Loucy (cell line): Measurements from ENCODE around the gene ZNF609.

Source experiments
- H2AFZ ChIP-seq: fragments of 200-600 bp; sonication (generic); 2 replicates; pipeline ENCODE4 v1.6.0; 2016; ENCODE audit warnings: antibody characterized with exemption, mild to moderate bottlenecking, low read length, moderate library complexity
- H3F3A ChIP-seq: fragments of 200-600 bp; 2 replicates; pipeline ENCODE4 v1.6.0; 2016; ENCODE audit warnings: antibody characterized with exemption, low read depth, mild to moderate bottlenecking
- H3K27me3 ChIP-seq: fragments of 200-600 bp; sonication (generic); 2 replicates; pipeline ENCODE4 v1.6.1; 2014; ENCODE audit warnings: low read length, mild to moderate bottlenecking; ENCODE audit not compliant: insufficient read depth, poor library complexity, severe bottlenecking
- H3K36me3 ChIP-seq: fragments of 200-600 bp; sonication (generic); 2 replicates; pipeline ENCODE4 v1.6.1; 2016; ENCODE audit warnings: low read length; ENCODE audit not compliant: insufficient read depth
- H3K4me1 ChIP-seq: fragments of 200-600 bp; sonication (generic); 2 replicates; pipeline ENCODE4 v1.5.1; 2014; ENCODE audit warnings: low read length, mild to moderate bottlenecking; ENCODE audit not compliant: insufficient read depth, poor library complexity, severe bottlenecking
- H3K4me2 ChIP-seq: fragments of 200-600 bp; sonication (generic); 2 replicates; pipeline ENCODE4 v1.6.0; 2014; ENCODE audit warnings: antibody characterized with exemption, low read length, low read depth, mild to moderate bottlenecking; ENCODE audit not compliant: poor library complexity, severe bottlenecking
- H3K4me3 ChIP-seq: fragments of 200-600 bp; sonication (generic); 2 replicates; pipeline ENCODE4 v1.5.1; 2014; ENCODE audit warnings: low read length, mild to moderate bottlenecking, mixed read lengths; ENCODE audit not compliant: poor library complexity, severe bottlenecking
- H3K79me2 ChIP-seq: fragments of 200-600 bp; sonication (generic); 2 replicates; pipeline ENCODE4 v1.6.1; 2014; ENCODE audit warnings: low read length; ENCODE audit not compliant: insufficient read depth
- H3K9ac ChIP-seq: fragments of 200-600 bp; sonication (generic); 2 replicates; pipeline ENCODE4 v1.6.0; 2014; ENCODE audit warnings: mild to moderate bottlenecking, low read depth, low read length, moderate library complexity; ENCODE audit not compliant: poor library complexity, severe bottlenecking
- H3K9me2 ChIP-seq: fragments of 200-600 bp; sonication (generic); replicated peaks from 2 replicates; pipeline ENCODE4 v1.6.1; 2016; ENCODE audit warnings: low read depth, low read length, mixed read lengths
- H3K9me3 ChIP-seq: fragments of 200-600 bp; sonication (generic); 2 replicates; pipeline ENCODE4 v1.6.1; 2014; ENCODE audit warnings: mild to moderate bottlenecking, antibody characterized with exemption, low read length, low read depth; ENCODE audit not compliant: insufficient read depth
- H4K20me1 ChIP-seq: fragments of 200-600 bp; sonication (generic); 2 replicates; pipeline ENCODE4 v1.6.0; 2014; ENCODE audit warnings: antibody characterized with exemption, low read length, mild to moderate bottlenecking; ENCODE audit not compliant: insufficient read depth, poor library complexity, severe bottlenecking
- EZH2phosphoT487 ChIP-seq: fragments of 200-600 bp; IDR thresholded peaks from 2 replicates; pipeline ENCODE4 v1.6.1; 2018; ENCODE audit warnings: antibody characterized with exemption, mild to moderate bottlenecking, moderate library complexity, borderline replicate concordance
- TF ChIP-seq, protein P1 (sequence below): fragments of 200-600 bp; sonication (generic); conservative IDR thresholded peaks from 2 replicates; pipeline ENCODE4 v1.5.1; 2014; ENCODE audit warnings: mild to moderate bottlenecking, antibody characterized with exemption, low read length

Gene ZNF609

DNA sequence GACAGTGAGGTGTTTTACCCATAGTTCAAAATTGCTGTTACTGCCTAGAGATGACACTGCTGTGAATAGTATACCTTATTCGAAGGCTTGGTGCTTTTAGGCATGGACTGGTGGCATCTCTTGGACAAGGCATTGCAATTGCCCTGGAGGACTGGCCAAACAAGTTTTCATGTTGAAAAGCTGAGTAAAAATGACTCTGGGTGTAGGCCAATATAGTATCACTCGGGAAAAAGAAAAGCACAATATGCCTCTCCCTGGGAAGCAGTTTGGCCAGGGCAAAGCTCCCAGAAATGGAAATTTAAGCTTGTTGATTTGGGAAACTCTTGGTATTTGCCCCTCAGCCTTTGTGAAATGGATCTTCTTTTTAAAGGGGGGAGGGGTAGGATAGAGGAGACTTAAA is 54.8 kb downstream of the ZNF609 start:
- no peak for TF ChIP-seq EZH2phosphoT487
- TF ChIP-seq, protein P1, sequence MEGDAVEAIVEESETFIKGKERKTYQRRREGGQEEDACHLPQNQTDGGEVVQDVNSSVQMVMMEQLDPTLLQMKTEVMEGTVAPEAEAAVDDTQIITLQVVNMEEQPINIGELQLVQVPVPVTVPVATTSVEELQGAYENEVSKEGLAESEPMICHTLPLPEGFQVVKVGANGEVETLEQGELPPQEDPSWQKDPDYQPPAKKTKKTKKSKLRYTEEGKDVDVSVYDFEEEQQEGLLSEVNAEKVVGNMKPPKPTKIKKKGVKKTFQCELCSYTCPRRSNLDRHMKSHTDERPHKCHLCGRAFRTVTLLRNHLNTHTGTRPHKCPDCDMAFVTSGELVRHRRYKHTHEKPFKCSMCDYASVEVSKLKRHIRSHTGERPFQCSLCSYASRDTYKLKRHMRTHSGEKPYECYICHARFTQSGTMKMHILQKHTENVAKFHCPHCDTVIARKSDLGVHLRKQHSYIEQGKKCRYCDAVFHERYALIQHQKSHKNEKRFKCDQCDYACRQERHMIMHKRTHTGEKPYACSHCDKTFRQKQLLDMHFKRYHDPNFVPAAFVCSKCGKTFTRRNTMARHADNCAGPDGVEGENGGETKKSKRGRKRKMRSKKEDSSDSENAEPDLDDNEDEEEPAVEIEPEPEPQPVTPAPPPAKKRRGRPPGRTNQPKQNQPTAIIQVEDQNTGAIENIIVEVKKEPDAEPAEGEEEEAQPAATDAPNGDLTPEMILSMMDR: no peak
- no peaks in the 10 kb centered on the region for H3K9me2 ChIP-seq
- no peaks in the 10 kb centered on the region for H3F3A ChIP-seq
- H3K4me1 ChIP-seq: no peaks in the 10 kb centered on the region
- no peak overlapping the region for H3K9ac ChIP-seq
- H3K4me3 ChIP-seq: no peak overlapping the region
- H3K79me2 ChIP-seq: peaks cover 97% of the 10 kb centered on the region
- no peak overlapping the region for H2AFZ ChIP-seq
- no peak overlapping the region for H3K4me2 ChIP-seq
- no peaks in the 10 kb centered on the region for H3K9me3 ChIP-seq
- peaks cover 35% of the 10 kb centered on the region for H4K20me1 ChIP-seq
- H3K36me3 ChIP-seq: peaks cover 13% of the 10 kb centered on the region; the same call in 1 of the 2 replicates
- H3K27me3 ChIP-seq: no peaks in the 10 kb centered on the region

- peaks cover 35% of the 10 kb centered on the region for H4K20me1 ChIP-seq
These were observed 55.4 kb downstream of the ZNF609 start for GRCh38 chr15:64515825-64516224.

DNA sequence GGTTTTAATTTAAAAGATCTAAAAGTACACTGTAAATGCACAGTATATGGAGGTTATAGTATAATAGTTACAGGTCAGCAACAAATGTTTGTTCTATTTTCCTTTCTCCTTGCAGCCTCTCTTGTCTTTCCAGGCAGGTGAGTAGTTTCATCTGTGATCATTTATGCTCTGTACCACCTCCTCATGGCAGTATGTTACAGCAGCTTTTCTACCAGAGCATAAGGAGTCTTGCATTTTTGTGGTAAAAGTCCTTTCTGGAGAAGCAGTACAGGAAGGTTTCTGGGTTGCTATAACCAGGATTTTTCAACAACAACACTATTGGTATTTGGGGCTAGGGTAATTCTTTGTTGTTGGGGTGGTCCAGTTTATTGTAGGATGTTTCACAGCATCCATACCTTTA is 59.5 kb downstream of the ZNF609 start:
- H2AFZ ChIP-seq: no peak overlapping the region
- no peak overlapping the region for H3K4me2 ChIP-seq
- no peak overlapping the region for H3K9ac ChIP-seq
- H4K20me1 ChIP-seq: peaks cover 41% of the 10 kb centered on the region
- H3K9me2 ChIP-seq: no peaks in the 10 kb centered on the region
- H3K27me3 ChIP-seq: no peaks in the 10 kb centered on the region
- peaks cover 98% of the 10 kb centered on the region for H3K79me2 ChIP-seq
- peaks cover 15% of the 10 kb centered on the region for H3K4me1 ChIP-seq
- TF ChIP-seq EZH2phosphoT487: no peak
- TF ChIP-seq, protein P1: peak; percentile 51
- no peaks in the 10 kb centered on the region for H3F3A ChIP-seq
- peaks cover 13% of the 10 kb centered on the region; the same call in 1 of the 2 replicates for H3K36me3 ChIP-seq
- H3K9me3 ChIP-seq: no peaks in the 10 kb centered on the region
- no peak overlapping the region for H3K4me3 ChIP-seq

More at GRCh38 chr15:64515825-64516224, 55.4 kb downstream of the ZNF609 start:
- no peak overlapping the region for H3K4me2 ChIP-seq
- no peaks in the 10 kb centered on the region for H3K9me3 ChIP-seq
- no peaks in the 10 kb centered on the region for H3K27me3 ChIP-seq
- no peak overlapping the region for H3K9ac ChIP-seq
- H3K79me2 ChIP-seq: peaks cover 97% of the 10 kb centered on the region
- H3K4me1 ChIP-seq: no peaks in the 10 kb centered on the region
- H2AFZ ChIP-seq: no peak overlapping the region
- H3K36me3 ChIP-seq: peaks cover 13% of the 10 kb centered on the region; the same call in 1 of the 2 replicates
- no peak overlapping the region for H3K4me3 ChIP-seq
- H3F3A ChIP-seq: no peaks in the 10 kb centered on the region
- H3K9me2 ChIP-seq: no peaks in the 10 kb centered on the region
- TF ChIP-seq, protein P1: no peak
- no peak for TF ChIP-seq EZH2phosphoT487
